ENCODE data around the gene CCDC6.

GRCh38 chr10:59922907-59923306 lies 16.6 kb upstream of the CCDC6 start:
- no peak for TF ChIP-seq POLR2A (IDR thresholded peaks at IDR 0.05)
- TF ChIP-seq CTCF (IDR thresholded peaks at IDR 0.05), result no peak
